ENCODE results near the gene PES1.

DNA sequence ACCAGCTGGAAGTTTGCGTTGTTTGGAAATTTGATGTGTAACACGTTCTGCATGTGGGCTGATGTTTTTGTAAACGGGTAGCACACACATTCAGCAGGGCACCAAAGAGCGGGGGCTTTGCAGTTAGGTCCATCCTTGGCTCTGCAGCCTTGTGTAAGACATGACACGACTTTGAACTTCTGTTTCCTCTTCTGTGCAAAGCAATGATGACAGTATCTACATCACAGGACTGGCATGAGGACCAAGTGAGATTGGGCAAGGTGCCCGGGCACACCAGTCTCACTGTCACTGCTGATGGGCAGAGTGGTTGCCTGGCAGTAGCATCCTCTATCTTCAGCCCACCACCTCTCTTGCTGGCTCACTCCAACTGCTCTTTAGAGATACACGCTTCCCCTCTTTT is 18.6 kb upstream of the PES1 start:
- TF ChIP-seq CTCF (IDR thresholded peaks at IDR 0.05), result no peak
- TF ChIP-seq POLR2A (IDR thresholded peaks at IDR 0.05), result no peak

Data from testis (tissue), 2 donors.